GM21723 (cell line): ENCODE data around the gene RALGAPA2.

Source experiments
- ATAC-seq: cut with Tn5 transposase; IDR thresholded peaks from one replicate; pipeline ENCODE4 v1.9.1; 2021; ENCODE audit warnings: mild to moderate bottlenecking, moderate library complexity; ENCODE audit not compliant: unreplicated experiment

The RALGAPA2 gene

DNA sequence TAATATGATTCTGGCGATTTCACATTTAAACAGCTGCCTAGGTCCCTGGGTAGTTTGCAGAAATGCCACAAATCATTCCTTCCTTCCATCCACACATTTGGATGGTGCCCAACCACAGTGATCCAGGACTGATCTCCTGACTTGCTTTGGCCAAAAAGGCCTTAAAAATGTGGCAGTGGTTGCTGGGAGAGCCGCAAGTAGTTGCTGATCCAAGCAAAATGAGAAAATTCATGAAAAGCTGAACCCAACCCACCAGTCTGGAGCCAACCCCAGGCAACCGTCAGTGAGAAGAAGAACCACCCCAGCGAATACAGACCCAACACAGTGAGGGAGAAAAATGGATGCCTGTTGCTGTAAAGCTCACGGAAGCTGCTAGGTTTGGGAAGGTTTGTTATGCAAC lies 25.1 kb downstream of the RALGAPA2 start:
- ATAC-seq: no peak

DNA sequence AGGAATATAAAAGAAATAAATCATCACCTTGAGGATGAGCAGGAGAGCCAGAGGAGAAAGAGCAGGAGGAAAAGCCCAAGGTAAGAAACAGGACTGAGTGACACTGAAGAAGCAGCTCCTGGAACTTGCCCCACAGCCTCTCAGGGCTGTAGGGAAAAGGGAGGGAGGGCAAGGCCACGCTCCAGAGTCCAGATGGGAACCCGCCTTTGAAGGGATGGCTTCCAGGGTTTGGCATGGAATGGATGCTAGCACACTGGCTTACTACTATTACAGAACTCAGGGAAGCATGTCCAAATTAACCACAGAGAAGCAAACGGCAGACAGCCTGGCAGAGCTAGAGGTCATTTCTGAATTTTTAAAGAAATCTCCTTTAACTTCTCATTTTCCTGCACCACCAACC lies 26.8 kb downstream of the RALGAPA2 start:
- no peak for ATAC-seq

GRCh38 chr20:20683481-20684321 lies 28.7 kb downstream of the RALGAPA2 start:
- ATAC-seq: no peak

DNA sequence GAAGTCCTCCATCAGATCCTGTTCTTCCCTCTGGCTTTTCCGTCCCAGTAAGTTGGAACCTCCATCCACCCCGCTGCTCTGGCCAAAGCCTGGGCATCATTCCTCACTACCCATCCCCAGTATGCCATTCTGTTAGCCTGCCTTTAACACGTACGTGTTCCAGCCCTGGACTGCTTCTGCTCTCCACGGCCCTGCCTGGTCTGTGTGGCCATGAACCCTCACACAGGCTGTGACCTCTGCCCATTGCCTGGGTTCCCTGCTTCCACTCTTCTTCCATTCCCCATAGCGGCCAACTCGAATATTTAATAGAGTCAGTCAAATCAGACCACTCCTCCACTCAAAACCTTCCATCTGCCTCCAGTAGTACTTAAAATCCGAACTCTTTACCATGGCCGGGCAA lies 29.4 kb downstream of the RALGAPA2 start:
- ATAC-seq: no peak

- ATAC-seq: peak; percentile 61
Measured at GRCh38 chr20:20680991-20681508, 31.4 kb downstream of the RALGAPA2 start.

DNA sequence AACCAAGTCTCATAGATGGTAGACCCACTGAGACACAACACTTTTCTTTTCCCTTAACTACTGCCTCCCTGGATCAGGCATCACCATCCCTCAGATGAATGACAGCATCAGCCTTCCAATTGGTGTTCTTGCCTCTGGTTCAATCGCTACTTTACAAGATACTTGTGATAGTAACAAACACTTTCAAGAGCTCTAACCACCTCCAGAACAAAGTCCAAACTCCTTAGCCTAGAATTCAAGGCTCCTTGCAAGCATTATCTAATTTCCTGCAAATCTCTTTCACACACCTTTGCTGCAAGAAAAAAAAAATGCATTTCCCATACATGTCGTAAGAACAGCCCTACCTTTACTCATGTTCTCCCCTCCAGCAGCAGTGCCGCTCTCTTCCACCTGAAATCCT lies 33.1 kb downstream of the RALGAPA2 start:
- no peak for ATAC-seq

GRCh38 chr20:20677186-20677585 lies 35.3 kb downstream of the RALGAPA2 start:
- no peak for ATAC-seq

DNA sequence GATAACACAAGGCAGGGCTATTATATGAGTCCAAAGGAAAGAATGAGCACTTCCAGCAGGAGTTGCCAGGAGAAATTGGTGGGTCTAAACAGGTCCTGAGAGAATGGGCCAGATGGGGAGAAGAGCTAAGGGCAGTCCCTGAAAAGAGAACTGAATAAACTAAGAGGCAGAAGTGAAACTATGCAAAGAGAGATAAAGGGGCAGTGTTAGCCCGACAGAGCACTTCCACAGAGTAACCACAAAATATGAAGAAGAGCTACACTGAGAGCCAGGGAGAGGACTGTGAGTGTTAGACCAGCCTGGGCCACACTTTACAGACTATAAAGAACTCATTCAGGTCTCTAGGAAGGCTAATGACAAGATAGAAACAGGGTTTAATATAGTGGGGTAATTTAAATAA lies 43.8 kb downstream of the RALGAPA2 start:
- ATAC-seq: peak; percentile 99

GRCh38 chr20:20666359-20666758 lies 46.1 kb downstream of the RALGAPA2 start:
- no peak for ATAC-seq

GRCh38 chr20:20665606-20666332 lies 46.7 kb downstream of the RALGAPA2 start:
- ATAC-seq: no peak

DNA sequence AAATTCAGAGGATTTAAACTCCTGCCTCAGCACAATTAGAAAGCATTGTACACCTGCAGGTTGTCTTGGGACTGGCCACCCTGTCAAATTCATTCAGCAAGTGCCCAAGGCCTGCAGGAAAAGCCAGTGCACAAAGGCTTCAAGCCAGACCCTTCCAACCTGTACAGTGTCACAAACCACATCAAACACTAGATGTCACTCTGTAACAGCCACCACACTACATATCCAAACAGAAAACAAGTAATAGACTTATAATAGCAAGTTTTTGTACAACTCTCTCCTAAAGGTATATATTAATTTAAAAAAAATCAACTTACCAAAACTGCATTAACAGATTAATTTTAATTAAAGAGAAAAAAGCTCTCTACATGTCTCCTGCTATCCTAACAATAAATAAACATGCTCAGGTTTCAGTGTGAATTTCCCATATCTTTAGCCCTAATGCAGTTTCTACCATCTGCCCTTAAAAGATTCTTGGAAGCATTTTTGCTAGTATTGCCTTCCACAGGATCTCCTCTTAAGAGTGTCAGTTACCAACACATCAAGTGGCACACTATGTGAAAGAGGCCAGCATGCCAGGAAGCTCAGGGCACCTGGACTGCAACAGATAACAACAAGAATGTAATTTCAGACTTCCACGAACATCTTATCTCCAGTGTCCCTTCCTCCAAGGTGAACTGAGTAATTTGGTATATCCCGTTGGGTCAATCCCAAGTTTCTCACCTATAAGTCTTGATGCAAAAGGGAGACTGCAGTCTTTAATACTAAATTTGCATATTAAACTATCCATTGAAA lies 47.5 kb downstream of the RALGAPA2 start:
- peak; percentile 58 for ATAC-seq

GRCh38 chr20:20663841-20664240 lies 48.6 kb downstream of the RALGAPA2 start:
- ATAC-seq: no peak

DNA sequence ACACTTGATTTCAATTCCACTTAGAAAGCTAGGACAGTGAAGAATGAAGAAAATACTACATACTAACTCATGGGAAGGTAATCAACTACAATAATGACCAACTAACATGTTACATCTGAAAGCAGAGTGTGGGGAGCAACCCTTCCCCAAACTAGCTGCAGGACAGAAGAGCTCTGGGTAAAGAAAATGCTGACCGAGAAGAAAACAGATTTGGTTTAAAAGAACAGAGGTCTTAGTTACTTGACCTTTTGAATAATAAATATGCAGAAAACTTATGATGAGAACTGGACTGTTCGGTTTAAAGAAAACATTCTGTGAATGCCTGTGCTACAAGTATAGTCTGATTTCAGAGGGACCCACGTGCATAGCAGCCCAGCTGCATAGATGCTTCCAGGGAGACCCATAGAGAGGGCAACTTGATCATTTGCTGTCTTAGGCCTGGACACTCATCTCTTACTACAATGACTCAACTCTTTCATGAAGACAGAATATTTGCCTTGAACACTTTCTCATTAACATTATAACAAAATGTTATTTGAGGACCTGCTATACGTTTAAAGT lies 53.5 kb downstream of the RALGAPA2 start:
- ATAC-seq: no peak

GRCh38 chr20:20658123-20658522 lies 54.3 kb downstream of the RALGAPA2 start:
- ATAC-seq: no peak

GRCh38 chr20:20657092-20657491 lies 55.4 kb downstream of the RALGAPA2 start:
- ATAC-seq: no peak

DNA sequence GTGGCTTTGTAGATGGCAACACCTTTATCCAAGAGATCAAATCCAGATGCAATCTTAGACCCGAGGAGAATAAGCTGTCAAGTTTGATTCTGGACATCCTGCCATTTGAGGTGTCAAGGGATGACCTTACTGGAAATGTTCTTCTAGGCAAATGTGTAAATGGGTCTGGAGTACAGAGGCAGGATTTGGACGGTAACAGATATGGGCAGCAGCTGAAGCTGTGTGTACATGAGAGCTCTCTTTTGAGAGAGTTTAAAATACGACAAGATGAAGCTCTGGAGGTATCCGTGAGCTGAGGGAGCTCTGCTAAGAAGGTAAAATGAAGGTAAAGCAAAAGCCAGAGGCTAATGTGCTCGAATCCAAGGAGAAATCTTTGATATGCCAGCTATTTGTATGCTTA lies 56.6 kb downstream of the RALGAPA2 start:
- no peak for ATAC-seq

GRCh38 chr20:20649945-20650344 lies 62.5 kb downstream of the RALGAPA2 start:
- ATAC-seq: no peak

- no peak for ATAC-seq
Measured at GRCh38 chr20:20643927-20644326, 68.5 kb downstream of the RALGAPA2 start.

DNA sequence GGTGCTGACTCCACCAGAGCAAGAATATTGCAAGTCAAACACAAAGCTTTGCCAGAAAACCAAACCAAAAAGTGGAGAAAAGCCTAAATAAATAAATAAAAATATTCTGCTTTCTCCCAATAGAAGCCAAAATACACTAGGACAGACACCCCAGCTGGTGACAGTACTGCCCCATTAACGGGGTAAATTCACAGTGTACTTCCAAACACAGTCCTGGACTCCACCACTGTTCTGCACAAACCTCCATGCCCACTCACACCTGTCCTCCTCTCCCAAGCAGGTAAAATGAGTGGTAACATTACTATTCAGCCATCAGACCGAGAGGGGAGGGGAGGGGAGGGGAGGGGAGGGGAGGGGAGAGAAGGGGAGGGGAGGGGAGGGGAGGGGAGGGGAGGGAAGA lies 70.7 kb downstream of the RALGAPA2 start:
- no peak for ATAC-seq

DNA sequence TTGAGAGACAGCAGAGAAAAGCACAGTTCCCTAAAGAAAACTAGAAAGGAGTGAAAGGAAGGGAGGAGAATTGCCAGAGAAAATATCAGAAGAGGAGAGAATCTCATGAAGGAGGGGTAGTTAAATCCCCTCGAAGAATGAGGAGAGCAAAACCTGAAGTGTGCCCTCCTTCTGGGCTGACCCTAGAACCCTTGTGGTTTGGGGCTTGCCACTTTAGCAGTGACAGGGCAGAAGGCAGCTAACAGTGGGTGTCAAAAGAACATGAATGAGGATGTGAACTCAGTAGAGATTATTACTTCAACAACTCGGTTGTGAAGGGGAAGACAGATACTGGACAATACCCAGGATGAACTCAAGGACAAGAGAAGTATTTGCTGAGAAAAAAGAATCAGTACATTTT lies 73.6 kb downstream of the RALGAPA2 start:
- ATAC-seq: no peak
